Gastroesophageal sphincter (tissue), 3 donors: ENCODE measurements around the gene ITPK1.

Experiments
- EP300 ChIP-seq: sonication (generic); formaldehyde crosslinking; IDR thresholded peaks from one replicate; pipeline ENCODE4 v1.6.1; 2017; ENCODE audit warnings: antibody characterized with exemption, mild to moderate bottlenecking
- POLR2A ChIP-seq, 2 donors: fragments of 450-650 bp; IDR thresholded peaks; one replicate each; pipeline ENCODE4 v1.6.1; 2017; ENCODE audit warnings: antibody characterized with exemption in 2 of 2, mild to moderate bottlenecking in 2 of 2, moderate library complexity in 1 of 2
- POLR2AphosphoS5 ChIP-seq: sonication (generic); formaldehyde crosslinking; IDR thresholded peaks from one replicate; pipeline ENCODE4 v1.6.1; 2017; ENCODE audit warnings: antibody characterized with exemption
- TF ChIP-seq, protein P1 (sequence below), 4 experiments: fragments of 200-600 bp in 2 of 4; fragments of 450-650 bp in 2 of 4; sonication (generic) in 1 of 4; IDR thresholded peaks; one replicate each; pipeline ENCODE4 v1.5.1; 2017 to 2019; ENCODE audit warnings: antibody characterized with exemption in 4 of 4, mild to moderate bottlenecking in 2 of 4, moderate library complexity in 2 of 4

DNA sequence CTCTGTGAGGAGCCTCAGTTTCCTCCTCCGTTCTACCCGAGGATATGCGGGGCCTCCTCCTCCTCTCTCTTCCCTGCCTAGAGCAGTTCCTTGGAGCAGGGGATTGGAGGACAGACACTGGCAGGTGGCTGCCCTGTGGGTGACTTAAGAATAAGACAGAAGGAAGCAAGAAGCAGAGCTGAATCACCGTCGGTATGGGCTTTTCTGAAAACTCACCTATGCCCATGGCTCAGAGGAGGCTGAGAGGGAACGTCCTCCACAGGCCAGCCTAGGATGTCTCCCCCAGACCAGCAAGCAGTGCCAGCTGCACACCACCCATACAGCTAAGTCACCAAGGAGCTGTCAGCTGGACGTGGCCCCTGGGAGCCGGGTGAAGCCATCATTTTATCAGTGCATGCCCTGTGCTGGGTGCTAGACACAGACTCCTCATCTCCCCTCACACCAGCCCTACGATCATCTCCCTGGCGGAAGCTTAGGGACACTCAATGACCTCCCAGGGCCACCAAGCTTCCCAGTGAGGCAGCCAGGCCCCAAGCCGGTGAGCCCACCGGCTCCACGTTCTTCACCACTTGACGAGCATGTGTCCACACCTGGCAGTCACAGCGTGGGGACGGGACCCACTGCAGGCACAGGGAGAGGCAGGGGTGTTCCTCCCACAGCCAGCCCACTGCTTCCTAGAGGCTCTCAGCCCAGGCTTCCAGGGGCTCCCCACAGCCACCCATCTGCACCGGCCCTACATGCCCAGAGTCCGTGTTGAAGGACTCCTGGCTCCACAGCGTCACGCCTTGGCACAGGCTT lies 21.4 kb downstream of the ITPK1 start:
- TF ChIP-seq POLR2A (IDR thresholded peaks at IDR 0.05) (no peak), EP300 (no peak), POLR2AphosphoS5 (no peak)
- TF ChIP-seq, protein P1, sequence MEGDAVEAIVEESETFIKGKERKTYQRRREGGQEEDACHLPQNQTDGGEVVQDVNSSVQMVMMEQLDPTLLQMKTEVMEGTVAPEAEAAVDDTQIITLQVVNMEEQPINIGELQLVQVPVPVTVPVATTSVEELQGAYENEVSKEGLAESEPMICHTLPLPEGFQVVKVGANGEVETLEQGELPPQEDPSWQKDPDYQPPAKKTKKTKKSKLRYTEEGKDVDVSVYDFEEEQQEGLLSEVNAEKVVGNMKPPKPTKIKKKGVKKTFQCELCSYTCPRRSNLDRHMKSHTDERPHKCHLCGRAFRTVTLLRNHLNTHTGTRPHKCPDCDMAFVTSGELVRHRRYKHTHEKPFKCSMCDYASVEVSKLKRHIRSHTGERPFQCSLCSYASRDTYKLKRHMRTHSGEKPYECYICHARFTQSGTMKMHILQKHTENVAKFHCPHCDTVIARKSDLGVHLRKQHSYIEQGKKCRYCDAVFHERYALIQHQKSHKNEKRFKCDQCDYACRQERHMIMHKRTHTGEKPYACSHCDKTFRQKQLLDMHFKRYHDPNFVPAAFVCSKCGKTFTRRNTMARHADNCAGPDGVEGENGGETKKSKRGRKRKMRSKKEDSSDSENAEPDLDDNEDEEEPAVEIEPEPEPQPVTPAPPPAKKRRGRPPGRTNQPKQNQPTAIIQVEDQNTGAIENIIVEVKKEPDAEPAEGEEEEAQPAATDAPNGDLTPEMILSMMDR (IDR thresholded peaks at IDR 0.05) = no peak
